Activated T-helper 2 cell treated with anti-CD3 and anti-CD28 coated beads, Interferon-gamma antibody, Interleukin-2, Interleukin-4, amounts not matched to agents 10 μg/mL and 5 μg/mL and 100 μg/mL, durations not matched to agents 14 hours and 24 hours and 36 hours (primary cell): ENCODE results near the gene TIAM2. TPM values are rescaled to one million over a fixed set of nuclear protein-coding genes. Genes with fewer than 3 reads are reported as not detected.
"Not testable (repeated sequence)": the region's sequence is repeated elsewhere in the genome, so short reads cannot be mapped to it uniquely, and the experiment has no call there.

Experiments used
- DNase-seq: peaks from one replicate; pipeline ENCODE4 v3.0.0; 2021; ENCODE audit warnings: low spot score
- H3K27ac Mint-ChIP-seq: one replicate; pipeline ENCODE4 v1.8.0; 2021; ENCODE audit warnings: mixed read lengths
- H3K27me3 Mint-ChIP-seq: one replicate; pipeline ENCODE4 v1.8.0; 2021; ENCODE audit warnings: low read depth, mixed read lengths
- H3K36me3 Mint-ChIP-seq: one replicate; pipeline ENCODE4 v1.8.0; 2021; ENCODE audit warnings: low read depth, mixed read lengths
- H3K4me1 Mint-ChIP-seq: one replicate; pipeline ENCODE4 v1.8.0; 2021; ENCODE audit warnings: low read depth, mixed read lengths
- H3K4me3 Mint-ChIP-seq: one replicate; pipeline ENCODE4 v1.8.0; 2021; ENCODE audit warnings: low read depth, mild to moderate bottlenecking, moderate library complexity, mixed read lengths
- H3K9me3 Mint-ChIP-seq: one replicate; pipeline ENCODE4 v1.8.0; 2021; ENCODE audit warnings: mixed read lengths
- intact Hi-C: fragments of 100-400 bp; cut with micrococcal nuclease; formaldehyde crosslinking; loops from one replicate; pipeline ENCODE4 v1.15.1; 2023
- total RNA-seq: library from RNA; stranded (reverse); gene quantifications from 2 replicates; pipeline ENCODE4 v1.2.3, GENCODE V29; 2022

The TIAM2 gene
- total RNA-seq, 1 donor from 2014 or later = 46.0 TPM

- intact Hi-C loops = no loop called here
- peaks cover 53% of the 10 kb centered on the region for H3K4me1 Mint-ChIP-seq
- peaks cover 30% of the 10 kb centered on the region for H3K36me3 Mint-ChIP-seq
- H3K9me3 Mint-ChIP-seq = no peaks in the 10 kb centered on the region
- peak overlapping the region; percentile 88 for H3K27ac Mint-ChIP-seq
- peak overlapping the region; percentile 87 for H3K4me3 Mint-ChIP-seq
- no peak for DNase-seq
- H3K27me3 Mint-ChIP-seq = no peaks in the 10 kb centered on the region
These were observed 111.5 kb downstream of the TIAM2 start for GRCh38 chr6:155106456-155107115.

- Mint-ChIP-seq H3K27me3 (no peaks in the 10 kb centered on the region), H3K36me3 (peaks cover 33% of the 10 kb centered on the region), H3K4me1 (peaks cover 57% of the 10 kb centered on the region), H3K4me3 (peak overlapping the region; percentile 87), H3K9me3 (no peaks in the 10 kb centered on the region), H3K27ac (peak overlapping the region; percentile 88)
- no peak for DNase-seq
- intact Hi-C loops = loop anchor here (1.0 kb wide), 2 partner anchors 9 to 64 kb away; no protein-coding TSS in a partner anchor
These were observed 112.4 kb downstream of the TIAM2 start for GRCh38 chr6:155107432-155108069.

GRCh38 chr6:155108070-155108820 is 113.1 kb downstream of the TIAM2 start:
- Mint-ChIP-seq H3K9me3 (no peaks in the 10 kb centered on the region), H3K4me3 (peak overlapping the region; percentile 87), H3K4me1 (peaks cover 59% of the 10 kb centered on the region), H3K27me3 (no peaks in the 10 kb centered on the region), H3K36me3 (peaks cover 38% of the 10 kb centered on the region), H3K27ac (peak overlapping the region; percentile 88)
- intact Hi-C loops = loop anchor here (1.0 kb wide), 2 partner anchors 8 to 63 kb away; no protein-coding TSS in a partner anchor
- no peak for DNase-seq

GRCh38 chr6:155110721-155111120 is 115.6 kb downstream of the TIAM2 start:
- no peak for DNase-seq
- Mint-ChIP-seq H3K4me3 (no peak overlapping the region), H3K27me3 (no peaks in the 10 kb centered on the region), H3K9me3 (no peaks in the 10 kb centered on the region), H3K27ac (no peak overlapping the region), H3K36me3 (peaks cover 38% of the 10 kb centered on the region), H3K4me1 (peaks cover 48% of the 10 kb centered on the region)
- intact Hi-C loops = no loop called here

- Mint-ChIP-seq H3K27ac (no peak overlapping the region), H3K4me3 (no peak overlapping the region), H3K9me3 (no peaks in the 10 kb centered on the region), H3K36me3 (peaks cover 39% of the 10 kb centered on the region), H3K4me1 (peaks cover 49% of the 10 kb centered on the region), H3K27me3 (no peaks in the 10 kb centered on the region)
- intact Hi-C loops = no loop called here
- DNase-seq = no peak
These were observed 117.6 kb downstream of the TIAM2 start for GRCh38 chr6:155112757-155113156.

GRCh38 chr6:155115893-155116570 is 120.9 kb downstream of the TIAM2 start:
- Mint-ChIP-seq H3K27me3 (no peaks in the 10 kb centered on the region), H3K4me1 (peaks cover 33% of the 10 kb centered on the region), H3K9me3 (no peaks in the 10 kb centered on the region), H3K36me3 (peaks cover 41% of the 10 kb centered on the region), H3K27ac (peak overlapping the region; percentile 78), H3K4me3 (no peak overlapping the region)
- intact Hi-C loops = loop anchor here (1.0 kb wide), 3 partner anchors 8 to 38 kb away; no protein-coding TSS in a partner anchor
- no peak for DNase-seq

GRCh38 chr6:155116571-155116910 is 121.4 kb downstream of the TIAM2 start:
- Mint-ChIP-seq H3K27ac (peak overlapping the region; percentile 78), H3K4me1 (peaks cover 33% of the 10 kb centered on the region), H3K9me3 (no peaks in the 10 kb centered on the region), H3K36me3 (peaks cover 40% of the 10 kb centered on the region), H3K27me3 (no peaks in the 10 kb centered on the region), H3K4me3 (no peak overlapping the region)
- intact Hi-C loops = loop anchor here (1.0 kb wide), 3 partner anchors 8 to 38 kb away; no protein-coding TSS in a partner anchor
- DNase-seq = no peak

- Mint-ChIP-seq H3K27ac (peak overlapping the region; percentile 66), H3K9me3 (no peaks in the 10 kb centered on the region), H3K4me1 (peaks cover 37% of the 10 kb centered on the region), H3K36me3 (peaks cover 39% of the 10 kb centered on the region), H3K27me3 (no peaks in the 10 kb centered on the region), H3K4me3 (no peak overlapping the region)
- intact Hi-C loops = no loop called here
- DNase-seq = no peak
These were observed 122.1 kb downstream of the TIAM2 start for GRCh38 chr6:155117256-155117655.

- H3K27me3 Mint-ChIP-seq = no peaks in the 10 kb centered on the region
- peaks cover 34% of the 10 kb centered on the region for H3K4me1 Mint-ChIP-seq
- H3K9me3 Mint-ChIP-seq = no peaks in the 10 kb centered on the region
- DNase-seq = no peak
- H3K36me3 Mint-ChIP-seq = peaks cover 39% of the 10 kb centered on the region
- intact Hi-C loops = no loop called here
- no peak overlapping the region for H3K4me3 Mint-ChIP-seq
- H3K27ac Mint-ChIP-seq = peak overlapping the region; percentile 66
These were observed 122.7 kb downstream of the TIAM2 start for GRCh38 chr6:155117785-155118184.

GRCh38 chr6:155119201-155119600 is 124.1 kb downstream of the TIAM2 start:
- intact Hi-C loops = not testable (repeated sequence)

GRCh38 chr6:155120034-155120433 is 124.9 kb downstream of the TIAM2 start:
- Mint-ChIP-seq H3K27me3 (no peaks in the 10 kb centered on the region), H3K27ac (peak overlapping the region; percentile 44), H3K36me3 (peaks cover 38% of the 10 kb centered on the region), H3K4me3 (no peak overlapping the region), H3K9me3 (no peaks in the 10 kb centered on the region), H3K4me1 (peaks cover 33% of the 10 kb centered on the region)
- intact Hi-C loops = loop anchor here (10.0 kb wide), 1 partner anchor 385 kb away; the partner anchor contains the start of gene SCAF8
- DNase-seq = no peak

More at GRCh38 chr6:155119201-155119600, 124.1 kb downstream of the TIAM2 start:
- not testable (repeated sequence) for H3K27me3 Mint-ChIP-seq, H3K9me3 Mint-ChIP-seq, DNase-seq, H3K27ac Mint-ChIP-seq, H3K4me3 Mint-ChIP-seq
- H3K36me3 Mint-ChIP-seq = peaks cover 38% of the 10 kb centered on the region
- peaks cover 33% of the 10 kb centered on the region for H3K4me1 Mint-ChIP-seq

GRCh38 chr6:155121294-155121693 is 126.2 kb downstream of the TIAM2 start:
- intact Hi-C loops = loop anchor here (10.0 kb wide), 1 partner anchor 386 kb away; the partner anchor contains the start of gene SCAF8
- no peak for DNase-seq
- H3K4me1 Mint-ChIP-seq = peaks cover 34% of the 10 kb centered on the region
- H3K27ac Mint-ChIP-seq = peak overlapping the region; percentile 29
- H3K36me3 Mint-ChIP-seq = peaks cover 40% of the 10 kb centered on the region
- no peaks in the 10 kb centered on the region for H3K9me3 Mint-ChIP-seq
- no peaks in the 10 kb centered on the region for H3K27me3 Mint-ChIP-seq
- H3K4me3 Mint-ChIP-seq = no peak overlapping the region
